Keratinocyte (primary cell): ENCODE results near the gene AGPS. TPM values are rescaled to one million over a fixed set of nuclear protein-coding genes. Genes with fewer than 3 reads are reported as not detected.

Source experiments
- DNase-seq: peaks from one replicate; pipeline ENCODE4 v3.0.0-alpha.2; 2011; ENCODE audit warnings: low read depth, missing footprints, low spot score
- FAIRE-seq: peaks from 2 replicates; lab custom pipeline; 2011; peaks lifted over from hg19 to GRCh38; lab: Jason Lieb, UNC
- H2AFZ ChIP-seq: 2 replicates; pipeline ENCODE4 v1.6.0; 2012; ENCODE audit warnings: low read length, control low read depth, inconsistent platforms; ENCODE audit not compliant: control insufficient read depth
- H3K27ac ChIP-seq: 2 replicates; pipeline ENCODE4 v1.5.1; 2011; ENCODE audit warnings: low read length; ENCODE audit not compliant: control insufficient read depth, insufficient read depth
- H3K27me3 ChIP-seq: 3 replicates; pipeline ENCODE4 v1.6.0; 2011; ENCODE audit warnings: low read length; ENCODE audit not compliant: control insufficient read depth, insufficient read depth; ENCODE audit errors: extremely low read depth
- H3K36me3 ChIP-seq, 2 experiments: 2 replicates in 1 of 2; 3 replicates in 1 of 2; pipeline ENCODE4 v1.5.1; 2011; ENCODE audit warnings: low read length in 2 of 2, mild to moderate bottlenecking in 1 of 2; ENCODE audit not compliant: control insufficient read depth in 2 of 2, insufficient read depth in 2 of 2; ENCODE audit errors: extremely low read depth in 1 of 2
- H3K4me1 ChIP-seq: 3 replicates; pipeline ENCODE4 v1.5.1; 2011; ENCODE audit warnings: low read length; ENCODE audit not compliant: control insufficient read depth, insufficient read depth; ENCODE audit errors: extremely low read depth
- H3K4me2 ChIP-seq: 3 replicates; pipeline ENCODE4 v1.6.0; 2011; ENCODE audit warnings: low read depth, low read length; ENCODE audit not compliant: control insufficient read depth, insufficient read depth; ENCODE audit errors: extremely low read depth
- H3K4me3 ChIP-seq, 3 experiments: fragments of 200-600 bp in 1 of 3; sonication (generic) in 1 of 3; 2 replicates in 2 of 3; 3 replicates in 1 of 3; pipeline ENCODE4 v1.5.1; 2011 to 2016; ENCODE audit warnings: low read length in 3 of 3, mild to moderate bottlenecking in 3 of 3, control low read depth in 2 of 3, inconsistent platforms in 1 of 3, low read depth in 1 of 3, mixed read lengths in 1 of 3, mixed run types in 1 of 3, moderate library complexity in 1 of 3; ENCODE audit not compliant: control insufficient read depth in 2 of 3, insufficient read depth in 2 of 3; ENCODE audit errors: extremely low read depth in 1 of 3
- H3K79me2 ChIP-seq: 2 replicates; pipeline ENCODE4 v1.6.0; 2012; ENCODE audit warnings: low read length; ENCODE audit not compliant: control insufficient read depth, insufficient read depth
- H3K9ac ChIP-seq: 3 replicates; pipeline ENCODE4 v1.6.0; 2011; ENCODE audit warnings: low read length; ENCODE audit not compliant: control insufficient read depth, insufficient read depth; ENCODE audit errors: extremely low read depth
- H3K9me1 ChIP-seq: 3 replicates; pipeline ENCODE4 v1.6.0; 2011; ENCODE audit warnings: low read length; ENCODE audit not compliant: control insufficient read depth, insufficient read depth; ENCODE audit errors: extremely low read depth
- H3K9me3 ChIP-seq: 2 replicates; pipeline ENCODE4 v1.5.1; 2012; ENCODE audit warnings: low read depth, low read length; ENCODE audit not compliant: control insufficient read depth
- H4K20me1 ChIP-seq: 3 replicates; pipeline ENCODE4 v1.6.0; 2011; ENCODE audit warnings: low read length; ENCODE audit not compliant: control insufficient read depth, insufficient read depth; ENCODE audit errors: extremely low read depth
- EZH2 ChIP-seq: IDR thresholded peaks from one replicate; pipeline ENCODE4 v1.6.1; 2012; ENCODE audit warnings: inconsistent platforms, mild to moderate bottlenecking, low read length, moderate library complexity
- dilution Hi-C: fragments of 300-500 bp; cut with MboI; formaldehyde crosslinking; loops from one replicate; pipeline ENCODE4 v1.7.0; 2020; ENCODE audit warnings: low sequenced_read_pairs; ENCODE audit not compliant: extremely low pct_ligation_motif_present
- polyA plus RNA-seq, 5 experiments: library from polyadenylated mRNA; depleted of rRNA in 3 of 5; stranded (reverse) in 3 of 5; stranded (forward) in 1 of 5; unstranded in 1 of 5; fragments of >200 nt; gene quantifications; 1 replicate in 1 of 5; 2 replicates in 3 of 5; 3 replicates in 1 of 5; pipeline versions ENCODE4 v1.2.1 to v1.2.3, GENCODE V29; 2011 to 2012; ENCODE audit warnings: missing spikeins in 2 of 5, low read depth in 1 of 5, low replicate concordance in 1 of 5
- TF ChIP-seq, protein P1 (sequence below), 3 experiments: IDR thresholded peaks in 1 of 3; conservative IDR thresholded peaks in 1 of 3; optimal IDR thresholded peaks in 1 of 3; 2 replicates in 2 of 3; 3 replicates in 1 of 3; pipeline versions ENCODE3 to v1.5.1; 2011; ENCODE audit warnings: low read length in 3 of 3, mild to moderate bottlenecking in 3 of 3, moderate library complexity in 2 of 3, control low read depth in 1 of 3, inconsistent platforms in 1 of 3; ENCODE audit not compliant: insufficient read depth in 2 of 3; ENCODE audit errors: extremely low read depth in 1 of 3

AGPS gene
- polyA plus RNA-seq, 1 donor (not counting 4 experiments of a cell fraction or from before 2014, with no cell fraction given): 28.0 TPM

DNA sequence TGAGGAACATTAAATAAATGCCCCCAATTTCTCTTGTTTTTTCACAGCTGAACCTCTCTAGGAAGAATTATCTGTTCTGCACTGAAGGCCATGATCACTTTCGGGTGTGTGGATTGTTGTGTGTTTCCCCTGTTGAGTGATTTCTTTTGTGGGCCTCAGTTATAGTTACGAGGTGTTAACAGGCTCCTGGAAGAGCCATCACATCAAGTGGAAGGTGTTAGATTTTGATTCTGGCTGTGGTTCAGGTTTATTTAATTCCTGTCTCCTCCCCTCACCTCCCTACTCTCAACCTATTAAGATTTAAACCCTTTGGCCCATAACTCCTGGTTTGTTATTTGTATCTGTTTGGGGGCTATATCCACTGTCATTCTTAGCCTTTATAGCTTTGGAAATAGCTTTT is 182.8 kb downstream of the AGPS start:
- H3K9me1 ChIP-seq: no peaks in the 10 kb centered on the region
- no peaks in the 10 kb centered on the region for H3K79me2 ChIP-seq
- H4K20me1 ChIP-seq: no peaks in the 10 kb centered on the region
- H3K4me2 ChIP-seq: no peak overlapping the region
- no peaks in the 10 kb centered on the region for H3K36me3 ChIP-seq
- no peak overlapping the region for H2AFZ ChIP-seq
- DNase-seq (no peak), FAIRE-seq (no peak)
- no peak overlapping the region for H3K27ac ChIP-seq
- H3K4me1 ChIP-seq: no peaks in the 10 kb centered on the region
- no peaks in the 10 kb centered on the region for H3K9me3 ChIP-seq
- no peak for TF ChIP-seq EZH2
- TF ChIP-seq, protein P1, sequence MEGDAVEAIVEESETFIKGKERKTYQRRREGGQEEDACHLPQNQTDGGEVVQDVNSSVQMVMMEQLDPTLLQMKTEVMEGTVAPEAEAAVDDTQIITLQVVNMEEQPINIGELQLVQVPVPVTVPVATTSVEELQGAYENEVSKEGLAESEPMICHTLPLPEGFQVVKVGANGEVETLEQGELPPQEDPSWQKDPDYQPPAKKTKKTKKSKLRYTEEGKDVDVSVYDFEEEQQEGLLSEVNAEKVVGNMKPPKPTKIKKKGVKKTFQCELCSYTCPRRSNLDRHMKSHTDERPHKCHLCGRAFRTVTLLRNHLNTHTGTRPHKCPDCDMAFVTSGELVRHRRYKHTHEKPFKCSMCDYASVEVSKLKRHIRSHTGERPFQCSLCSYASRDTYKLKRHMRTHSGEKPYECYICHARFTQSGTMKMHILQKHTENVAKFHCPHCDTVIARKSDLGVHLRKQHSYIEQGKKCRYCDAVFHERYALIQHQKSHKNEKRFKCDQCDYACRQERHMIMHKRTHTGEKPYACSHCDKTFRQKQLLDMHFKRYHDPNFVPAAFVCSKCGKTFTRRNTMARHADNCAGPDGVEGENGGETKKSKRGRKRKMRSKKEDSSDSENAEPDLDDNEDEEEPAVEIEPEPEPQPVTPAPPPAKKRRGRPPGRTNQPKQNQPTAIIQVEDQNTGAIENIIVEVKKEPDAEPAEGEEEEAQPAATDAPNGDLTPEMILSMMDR (optimal IDR thresholded peaks at IDR 0.05 in 1 of 3, IDR thresholded peaks at IDR 0.05 in 1 of 3, conservative IDR thresholded peaks at IDR 0.05 in 1 of 3; ENCODE audit: extremely low read depth in 1 of 3, insufficient read depth in 2 of 3, low read length in 3 of 3): no peak
- dilution Hi-C loops: no loop called here
- H3K27me3 ChIP-seq: no peaks in the 10 kb centered on the region
- H3K9ac ChIP-seq: no peak overlapping the region
- no peak overlapping the region for H3K4me3 ChIP-seq

DNA sequence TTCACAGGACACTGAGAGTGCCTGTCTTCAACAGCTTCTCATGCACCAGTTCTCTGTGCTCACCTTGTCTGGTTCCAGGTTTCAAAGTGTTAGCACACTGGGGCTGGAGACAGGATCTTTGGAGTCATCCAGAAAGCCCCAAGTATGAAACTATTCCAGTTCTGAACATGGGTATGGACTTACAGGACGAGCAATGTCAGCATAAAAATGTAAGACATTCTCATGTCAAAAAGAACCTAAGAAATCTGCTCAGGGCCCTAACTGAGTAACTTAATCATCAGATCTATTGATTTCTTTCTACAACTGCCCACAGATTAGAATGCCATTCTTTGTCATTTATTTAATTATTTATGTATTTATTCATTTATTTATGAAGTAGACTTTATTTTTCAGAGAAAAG is 184.5 kb downstream of the AGPS start:
- Histone ChIP-seq H3K9me1 (no peaks in the 10 kb centered on the region), H4K20me1 (no peaks in the 10 kb centered on the region), H3K4me3 (no peak overlapping the region), H3K27me3 (no peaks in the 10 kb centered on the region), H3K36me3 (no peaks in the 10 kb centered on the region), H3K9me3 (no peaks in the 10 kb centered on the region), H3K4me2 (no peak overlapping the region), H3K79me2 (no peaks in the 10 kb centered on the region), H3K4me1 (no peaks in the 10 kb centered on the region), H2AFZ (no peak overlapping the region), H3K9ac (no peak overlapping the region), H3K27ac (no peak overlapping the region)
- DNase-seq (no peak), FAIRE-seq (no peak)
- dilution Hi-C loops: no loop called here
- no peak for TF ChIP-seq EZH2
- TF ChIP-seq, protein P1 (optimal IDR thresholded peaks at IDR 0.05 in 1 of 3, IDR thresholded peaks at IDR 0.05 in 1 of 3, conservative IDR thresholded peaks at IDR 0.05 in 1 of 3; ENCODE audit: extremely low read depth in 1 of 3, insufficient read depth in 2 of 3, low read length in 3 of 3): no peak
